ENCODE data around the gene SPOP. TPM values are rescaled to one million over a fixed set of nuclear protein-coding genes. Genes with fewer than 3 reads are reported as not detected.
A peak's percentile ranks its signal among the peaks of the same experiment; 100 is the strongest.
"Not testable (repeated sequence)": the region's sequence is repeated elsewhere in the genome, so short reads cannot be mapped to it uniquely, and the experiment has no call there.

SPOP gene
- total RNA-seq, 1 experiment from 2014 or later = 16.1 TPM

DNA sequence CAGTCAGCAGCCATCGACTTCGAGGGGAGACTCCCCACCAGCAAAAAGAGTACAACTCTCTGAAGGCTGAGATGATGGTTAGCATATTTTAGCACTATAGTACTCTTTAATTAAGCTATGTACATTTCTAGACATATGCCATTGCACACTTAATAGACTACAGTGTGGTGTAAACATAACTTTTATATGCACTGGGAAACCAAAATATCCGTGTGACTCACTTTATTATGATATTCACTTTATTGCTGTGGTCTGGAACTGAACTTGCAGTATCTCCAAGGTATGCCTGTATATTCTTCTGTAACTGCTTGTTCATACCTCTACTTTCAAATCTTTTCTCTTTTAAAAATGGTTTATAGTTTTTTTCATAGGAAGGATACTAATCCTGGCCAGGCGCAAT is 113.3 kb downstream of the SPOP start:
- peaks cover 6% of the 10 kb centered on the region for H3K27me3 ChIP-seq (ENCODE audit: control insufficient read depth, insufficient read depth, low read length)
- H3K4me3 ChIP-seq (ENCODE audit: insufficient read depth, low read depth, low read length) = no peak overlapping the region
- no peak for DNase-seq
- no peaks in the 10 kb centered on the region for H3K36me3 ChIP-seq (replicated peaks; ENCODE audit: control insufficient read depth, insufficient read depth, low read length)

DNA sequence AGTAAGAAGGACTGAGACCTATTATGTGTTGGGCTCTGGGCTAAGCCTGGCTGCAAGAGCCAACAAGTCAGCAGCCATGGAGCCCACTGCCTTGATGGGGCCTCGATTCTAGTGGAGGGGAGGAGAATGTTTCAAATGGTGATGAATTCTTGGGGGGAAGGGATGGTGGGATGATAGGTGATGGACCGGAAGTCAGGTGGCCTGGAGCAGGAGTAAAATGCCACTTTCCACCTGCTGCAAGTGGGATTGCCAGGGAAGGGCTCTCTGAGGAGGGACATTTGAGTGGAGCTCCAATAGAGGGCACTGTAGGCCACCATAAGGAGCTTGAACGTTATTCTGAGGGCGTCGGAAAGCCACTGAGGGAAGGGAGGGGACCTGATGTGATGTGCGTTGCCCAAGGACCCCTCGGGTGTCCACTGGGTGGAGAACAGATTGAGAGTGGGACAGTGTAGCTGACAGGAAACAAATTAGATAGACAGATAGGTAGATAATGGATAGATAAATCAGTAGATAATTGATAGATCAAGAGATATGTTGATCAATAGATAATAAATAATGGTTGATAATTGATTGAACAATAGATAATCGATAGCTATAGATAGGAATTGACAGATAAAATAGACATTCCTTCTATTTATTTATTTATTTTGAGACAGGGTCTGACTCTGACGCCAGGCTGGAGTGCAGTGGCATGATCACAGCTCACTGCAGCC is 120.4 kb downstream of the SPOP start:
- Histone ChIP-seq H3K36me3 (replicated peaks; ENCODE audit: control insufficient read depth, insufficient read depth, low read length) (no peaks in the 10 kb centered on the region), H3K4me3 (ENCODE audit: insufficient read depth, low read depth, low read length) (no peak overlapping the region), H3K27me3 (ENCODE audit: control insufficient read depth, insufficient read depth, low read length) (no peaks in the 10 kb centered on the region)
- DNase-seq = peak; percentile 80

DNA sequence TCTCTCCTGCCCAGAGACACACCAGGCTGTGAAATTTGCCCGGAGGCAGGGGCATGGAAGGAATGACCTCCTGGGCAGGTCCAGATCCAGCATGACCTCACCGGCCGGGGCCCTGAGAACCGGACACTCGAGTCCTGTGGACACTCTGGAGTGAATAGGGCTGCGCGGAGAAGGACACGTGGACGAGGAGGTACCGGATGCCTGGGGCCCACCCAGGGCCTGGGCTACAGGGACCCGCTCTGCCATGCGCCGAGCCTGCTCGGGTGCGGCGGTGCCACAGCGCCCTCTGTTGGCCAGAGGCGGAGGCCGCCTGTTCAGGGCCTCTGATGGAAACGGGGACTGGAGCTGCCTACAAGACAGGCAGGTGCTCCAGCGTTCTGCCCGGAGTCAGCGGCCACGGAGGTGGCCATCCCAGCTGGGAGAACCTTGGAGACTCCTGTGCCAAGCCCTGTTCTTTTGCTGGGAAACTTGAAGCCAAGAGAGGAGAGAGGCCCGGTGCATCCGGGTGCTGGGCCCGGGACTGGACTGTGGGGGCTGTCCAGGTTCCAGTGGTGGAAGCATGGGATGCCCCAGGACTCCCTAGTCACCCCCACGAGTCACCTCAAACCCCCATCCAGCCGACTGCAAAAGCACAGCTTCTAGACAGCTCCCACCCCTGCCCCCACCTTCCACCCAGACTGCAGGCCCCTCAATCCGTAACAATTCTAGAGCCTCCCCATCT is 121.5 kb downstream of the SPOP start:
- no peak overlapping the region for H3K4me3 ChIP-seq (ENCODE audit: insufficient read depth, low read depth, low read length)
- H3K27me3 ChIP-seq (ENCODE audit: control insufficient read depth, insufficient read depth, low read length) = no peaks in the 10 kb centered on the region
- H3K36me3 ChIP-seq (replicated peaks; ENCODE audit: control insufficient read depth, insufficient read depth, low read length) = no peaks in the 10 kb centered on the region
- peak; percentile 97 for DNase-seq

DNA sequence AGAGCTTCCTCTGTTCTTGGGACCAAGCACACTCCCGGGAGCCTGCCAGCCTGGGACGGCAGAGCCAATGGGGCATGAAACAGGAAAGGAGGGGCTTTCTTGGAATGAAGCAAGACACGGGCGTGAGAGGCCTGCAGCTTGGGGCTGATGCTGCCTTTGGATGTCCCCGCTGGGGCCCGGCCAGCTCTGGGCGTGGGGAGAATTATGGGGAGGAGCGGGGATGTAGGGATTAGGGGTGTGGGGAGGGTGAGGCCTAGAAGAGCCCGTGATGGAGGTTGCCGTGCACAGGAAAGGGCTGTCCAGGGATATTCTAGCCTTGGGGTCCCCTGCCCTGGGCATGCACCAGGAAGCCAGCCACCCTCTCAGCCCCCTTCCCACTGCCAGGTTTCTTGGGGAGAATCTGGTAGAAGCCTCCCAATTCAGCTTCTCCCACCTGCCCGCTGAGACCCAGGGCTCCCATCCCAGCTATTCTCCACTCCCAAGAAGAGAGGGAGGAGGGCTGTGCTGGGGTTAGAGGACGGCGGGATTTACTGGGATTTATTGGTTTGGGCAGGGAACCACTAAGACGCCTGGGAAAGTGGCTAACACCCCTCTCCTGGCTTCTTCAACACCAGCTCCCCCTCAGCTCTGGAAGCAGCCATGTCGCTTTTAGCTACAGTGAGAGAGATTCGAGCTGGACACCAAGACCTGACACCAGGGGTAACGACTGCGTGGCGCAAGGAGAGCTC is 122.2 kb downstream of the SPOP start:
- no peak overlapping the region for H3K4me3 ChIP-seq (ENCODE audit: insufficient read depth, low read depth, low read length)
- no peaks in the 10 kb centered on the region for H3K27me3 ChIP-seq (ENCODE audit: control insufficient read depth, insufficient read depth, low read length)
- peak; percentile 48 for DNase-seq
- H3K36me3 ChIP-seq (replicated peaks; ENCODE audit: control insufficient read depth, insufficient read depth, low read length) = no peaks in the 10 kb centered on the region

DNA sequence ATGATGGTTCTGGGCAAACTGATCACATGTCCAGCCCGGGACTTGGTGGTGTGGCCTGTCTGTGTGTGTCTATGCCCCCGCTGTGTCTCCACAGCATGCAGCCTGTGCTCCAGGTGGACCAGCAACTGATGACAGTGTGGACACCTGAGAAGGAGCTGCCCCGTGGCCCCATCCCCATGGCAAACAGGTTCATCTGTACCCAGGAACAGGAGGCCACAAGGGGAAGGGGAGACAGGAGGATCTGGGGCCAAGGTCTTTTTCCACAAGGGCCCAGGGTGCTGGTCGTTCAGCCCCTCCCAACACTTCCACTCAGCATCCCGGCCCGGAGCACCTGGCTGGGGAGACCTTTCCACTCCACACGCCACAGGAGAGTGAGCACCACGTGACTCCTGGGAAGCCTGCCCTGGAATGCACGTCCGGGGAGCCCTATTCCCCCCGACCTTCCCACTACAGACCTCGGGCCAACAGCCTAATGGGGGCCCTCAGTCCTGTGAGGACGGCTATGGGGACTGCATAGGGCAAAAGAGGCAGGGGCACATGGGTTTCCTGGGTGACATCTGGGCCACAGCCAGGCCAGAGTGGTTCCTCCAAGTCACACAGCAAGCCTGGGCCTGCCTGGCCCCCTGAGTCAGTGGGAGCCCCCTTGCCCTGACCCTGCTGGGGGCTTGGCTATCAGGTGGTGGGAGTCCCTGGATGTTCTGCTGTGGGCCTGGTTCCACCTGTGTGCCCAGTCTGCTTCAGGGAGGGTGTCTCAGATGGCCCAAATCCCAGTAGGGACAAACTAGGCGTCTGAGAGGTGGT is 123.0 kb downstream of the SPOP start:
- Histone ChIP-seq H3K36me3 (replicated peaks; ENCODE audit: control insufficient read depth, insufficient read depth, low read length) (no peaks in the 10 kb centered on the region), H3K4me3 (ENCODE audit: insufficient read depth, low read depth, low read length) (no peak overlapping the region)
- DNase-seq = peak; percentile 32

DNA sequence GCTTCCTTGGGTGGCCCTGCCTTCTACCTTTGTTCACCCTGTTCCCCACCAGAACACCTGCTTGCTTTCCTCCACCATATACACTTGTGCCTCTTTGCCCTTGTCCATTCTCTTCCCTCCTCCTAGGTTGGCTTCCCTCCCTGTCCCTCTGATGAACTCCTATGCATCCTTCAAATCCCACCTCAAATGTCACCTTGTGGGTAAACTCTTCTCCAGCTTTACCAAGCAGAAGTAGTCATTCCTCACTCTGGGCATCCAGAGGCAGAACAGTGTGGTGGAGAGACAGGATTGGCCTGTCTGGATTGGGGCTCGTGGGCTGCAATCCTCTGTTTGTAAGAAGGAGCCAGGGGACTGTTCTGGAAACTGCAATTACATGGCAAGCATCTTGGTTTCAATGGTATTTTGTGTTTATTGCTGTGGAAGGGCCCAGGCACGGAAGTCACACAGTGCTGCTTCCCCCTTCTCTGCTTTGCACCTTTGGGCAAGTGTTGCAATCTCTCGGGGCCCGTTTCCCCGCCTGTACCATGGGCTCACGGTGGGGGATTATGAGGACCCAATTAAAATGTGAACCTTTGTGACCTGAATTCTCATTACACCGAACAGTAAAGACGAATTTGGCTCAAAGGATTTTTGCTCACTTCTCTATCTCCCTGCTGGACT is 124.1 kb downstream of the SPOP start:
- Histone ChIP-seq H3K36me3 (replicated peaks; ENCODE audit: control insufficient read depth, insufficient read depth, low read length) (no peaks in the 10 kb centered on the region), H3K27me3 (ENCODE audit: control insufficient read depth, insufficient read depth, low read length) (no peaks in the 10 kb centered on the region), H3K4me3 (ENCODE audit: insufficient read depth, low read depth, low read length) (no peak overlapping the region)
- peak; percentile 12 for DNase-seq

More for the DNA sequence above, 123.0 kb downstream of the SPOP start:
- H3K27me3 ChIP-seq (ENCODE audit: control insufficient read depth, insufficient read depth, low read length) = no peaks in the 10 kb centered on the region

DNA sequence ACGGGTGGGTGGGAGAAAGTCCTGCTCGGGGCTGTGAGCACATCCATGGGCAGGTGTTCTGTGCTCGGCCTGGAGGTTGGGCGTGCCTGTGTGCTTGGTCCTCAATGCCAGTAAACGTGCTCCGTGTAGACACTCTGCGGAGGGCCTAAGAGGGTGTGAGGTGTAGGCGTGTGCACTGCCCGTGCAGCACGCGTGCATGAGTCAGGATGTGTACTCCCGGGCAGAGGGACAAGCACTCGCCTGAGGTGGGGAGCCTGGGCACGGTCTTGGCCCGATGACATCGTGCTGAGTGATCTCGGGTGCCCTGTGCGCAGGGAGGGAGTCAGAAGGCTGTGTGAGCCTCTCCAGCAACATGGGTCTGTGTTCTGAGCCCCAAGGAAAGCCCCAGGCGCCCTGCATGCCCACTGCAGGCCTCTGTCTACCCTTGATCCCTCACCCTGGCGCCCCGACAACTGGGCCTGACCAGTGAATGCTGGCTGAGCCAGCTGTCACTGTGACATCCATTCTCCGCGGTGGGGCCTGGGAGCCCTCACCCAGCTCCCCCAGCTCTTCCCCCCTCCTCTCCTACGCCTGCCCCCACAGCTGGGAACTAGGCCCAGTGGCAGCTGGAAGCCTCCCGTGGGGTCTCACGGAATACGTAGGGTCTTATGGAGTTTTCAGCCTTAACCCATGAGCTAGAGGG is 125.7 kb downstream of the SPOP start:
- DNase-seq = peak; percentile 35
- H3K4me3 ChIP-seq (ENCODE audit: insufficient read depth, low read depth, low read length) = no peak overlapping the region

DNA sequence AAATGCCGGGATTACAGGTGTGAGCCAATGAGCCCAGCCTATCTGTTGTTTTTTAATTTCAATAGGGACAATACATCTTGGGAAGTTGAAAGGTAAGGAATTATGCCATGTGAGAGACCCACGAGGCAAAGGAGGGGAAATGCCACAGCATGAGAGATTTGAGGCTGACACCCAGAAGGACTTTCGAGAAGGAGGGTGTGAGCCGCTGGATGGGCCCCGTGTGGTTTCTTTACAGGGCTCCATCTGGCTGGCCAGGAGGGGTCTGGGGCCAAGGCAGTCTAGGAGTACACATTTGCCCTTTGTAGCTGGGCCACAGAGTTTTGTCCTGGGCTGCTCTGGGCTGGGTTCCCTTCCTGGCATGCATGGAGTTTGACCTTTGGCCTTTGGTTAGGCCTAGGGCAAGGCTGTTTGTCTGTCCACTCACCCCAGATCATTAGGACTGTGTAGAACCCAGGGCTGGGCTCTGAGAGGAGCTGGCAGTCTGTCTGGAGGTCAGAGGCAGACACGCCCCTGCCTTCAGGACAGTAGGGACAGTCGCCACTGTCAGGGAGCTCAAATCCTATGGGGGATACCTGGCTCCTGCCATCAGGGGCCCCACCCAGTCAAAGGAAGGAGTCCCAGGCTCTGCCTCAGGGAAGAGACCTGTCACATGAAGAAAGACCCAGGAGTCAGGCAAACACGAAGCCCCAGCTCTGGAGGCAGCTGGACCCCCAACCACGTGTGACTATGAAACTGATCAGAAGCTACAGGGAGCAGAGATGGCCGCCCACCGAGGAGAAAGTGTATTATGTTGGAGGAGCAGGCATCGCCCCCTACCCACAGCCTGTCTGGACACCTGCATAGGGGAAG is 126.5 kb downstream of the SPOP start:
- DNase-seq = peak; percentile 22
- Histone ChIP-seq H3K4me3 (ENCODE audit: insufficient read depth, low read depth, low read length) (no peak overlapping the region), H3K36me3 (replicated peaks; ENCODE audit: control insufficient read depth, insufficient read depth, low read length) (no peaks in the 10 kb centered on the region), H3K27me3 (ENCODE audit: control insufficient read depth, insufficient read depth, low read length) (no peaks in the 10 kb centered on the region)

More for the DNA sequence above, 125.7 kb downstream of the SPOP start:
- Histone ChIP-seq H3K36me3 (replicated peaks; ENCODE audit: control insufficient read depth, insufficient read depth, low read length) (no peaks in the 10 kb centered on the region), H3K27me3 (ENCODE audit: control insufficient read depth, insufficient read depth, low read length) (no peaks in the 10 kb centered on the region)

DNA sequence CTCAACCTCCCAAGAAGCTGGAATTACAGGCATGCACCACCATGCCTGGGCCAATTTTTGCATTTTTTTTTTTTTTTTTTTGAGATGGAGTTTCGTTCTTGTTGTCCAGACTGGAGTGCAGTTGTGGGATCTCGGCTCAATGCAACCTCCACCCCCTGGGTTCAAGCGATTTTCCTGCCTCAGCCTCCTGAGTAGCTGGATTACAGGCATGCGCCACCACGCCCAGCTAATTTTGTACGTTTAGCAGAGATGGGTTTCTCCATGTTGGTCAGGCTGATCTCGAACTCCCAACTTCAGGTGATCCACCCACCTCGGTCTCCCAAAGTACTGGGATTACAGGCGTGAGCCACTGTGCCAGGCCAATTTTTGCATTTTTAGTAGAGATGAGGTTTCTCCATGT is 127.1 kb downstream of the SPOP start:
- H3K36me3 ChIP-seq (replicated peaks; ENCODE audit: control insufficient read depth, insufficient read depth, low read length); DNase-seq; H3K4me3 ChIP-seq (ENCODE audit: insufficient read depth, low read depth, low read length); H3K27me3 ChIP-seq (ENCODE audit: control insufficient read depth, insufficient read depth, low read length): not testable (repeated sequence)

DNA sequence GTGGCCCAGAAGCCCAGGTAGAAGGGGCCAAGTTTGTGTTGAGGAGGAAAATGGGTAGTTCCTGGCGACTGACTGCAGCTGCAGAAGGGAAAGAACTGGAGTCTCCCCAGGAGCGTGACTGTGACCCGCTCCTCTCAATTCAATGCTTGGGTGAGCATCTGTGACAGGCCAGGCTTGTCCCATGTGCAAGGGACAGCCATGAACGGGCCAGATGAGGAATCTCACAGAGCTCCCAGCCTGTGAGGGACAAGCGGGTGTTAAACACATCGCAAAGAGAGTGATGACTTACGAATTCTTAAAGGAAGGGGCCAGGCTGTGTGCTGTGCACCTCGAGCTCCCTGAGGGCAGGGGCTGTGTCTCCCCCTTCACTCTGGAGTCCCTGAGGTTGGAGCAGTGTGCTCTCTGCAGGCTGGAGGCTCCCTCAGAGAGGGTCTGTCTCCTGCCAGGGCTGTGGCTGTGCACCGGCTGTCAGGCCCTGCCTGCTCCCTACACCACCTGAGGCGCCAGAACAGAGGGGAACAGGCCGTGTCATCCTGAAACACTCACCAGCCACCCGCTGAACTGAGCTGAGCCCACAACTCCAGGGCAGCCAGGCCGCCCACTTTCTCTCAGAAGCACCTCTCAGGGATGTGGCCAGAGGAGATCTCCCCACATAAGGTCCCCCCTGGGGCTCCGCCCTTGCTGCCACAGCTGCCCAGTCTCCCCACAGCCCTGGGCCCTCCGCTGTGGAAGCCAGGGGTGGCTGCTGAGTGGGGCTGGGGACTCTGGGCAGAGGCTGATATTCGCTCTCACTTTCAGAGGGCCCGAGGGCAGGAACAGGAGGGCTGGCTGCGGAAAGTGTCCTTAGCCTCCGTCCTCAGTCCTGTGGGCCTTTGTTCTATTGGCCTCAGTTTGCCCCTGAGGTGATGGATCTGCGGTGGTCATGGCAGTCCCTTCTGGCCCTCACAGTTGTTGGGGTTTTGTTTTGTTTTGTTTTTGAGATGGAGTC is 127.9 kb downstream of the SPOP start:
- H3K27me3 ChIP-seq (ENCODE audit: control insufficient read depth, insufficient read depth, low read length) = no peaks in the 10 kb centered on the region
- H3K4me3 ChIP-seq (ENCODE audit: insufficient read depth, low read depth, low read length) = no peak overlapping the region
- no peaks in the 10 kb centered on the region for H3K36me3 ChIP-seq (replicated peaks; ENCODE audit: control insufficient read depth, insufficient read depth, low read length)
- DNase-seq = peak; percentile 41

DNA sequence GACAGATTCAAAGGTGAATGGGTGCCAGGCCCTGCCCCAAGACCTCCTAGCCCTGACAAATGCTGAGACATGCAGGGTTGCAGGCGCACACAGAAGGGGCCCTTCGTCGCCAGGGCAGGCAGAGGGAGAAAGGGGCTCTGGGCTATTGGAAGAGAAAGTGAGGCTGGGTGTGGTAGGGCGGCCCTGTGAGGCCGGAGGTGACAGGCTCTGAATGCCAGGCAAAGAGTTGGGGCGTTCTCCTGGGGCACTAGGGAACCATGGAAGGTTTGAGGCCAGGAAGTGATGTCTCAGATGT is 128.6 kb downstream of the SPOP start:
- peak; percentile 28 for DNase-seq
- no peaks in the 10 kb centered on the region for H3K36me3 ChIP-seq (replicated peaks; ENCODE audit: control insufficient read depth, insufficient read depth, low read length)
- H3K27me3 ChIP-seq (ENCODE audit: control insufficient read depth, insufficient read depth, low read length) = no peaks in the 10 kb centered on the region
- no peak overlapping the region for H3K4me3 ChIP-seq (ENCODE audit: insufficient read depth, low read depth, low read length)

Data from H7 (cell line).